ENCODE results near the gene HECTD4.
"Not testable (repeated sequence)": the region's sequence is repeated elsewhere in the genome, so short reads cannot be mapped to it uniquely, and the experiment has no call there.

The HECTD4 gene

GRCh38 chr12:112354399-112354798 is 27.8 kb downstream of the HECTD4 start:
- no peak for DNase-seq (ENCODE audit: low read depth)

DNA sequence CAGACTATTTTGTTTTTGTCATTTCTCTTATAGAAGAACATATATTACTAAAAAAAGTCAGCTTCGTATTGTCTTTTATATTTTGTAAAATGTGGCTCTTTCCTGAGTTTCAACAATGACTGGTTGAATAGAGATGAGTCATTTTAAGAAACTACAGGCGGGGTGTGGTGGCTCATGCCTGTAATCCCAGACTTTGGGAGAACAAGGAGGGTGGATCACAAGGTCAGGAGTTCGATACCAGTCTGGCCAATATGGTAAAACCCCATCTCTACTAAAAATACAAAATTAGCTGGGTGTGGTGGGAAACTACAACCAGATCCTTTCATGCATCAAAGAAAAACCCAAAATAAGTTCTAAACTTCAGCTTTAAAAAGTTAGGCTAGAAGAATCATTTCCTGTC is 28.8 kb downstream of the HECTD4 start:
- no peak for DNase-seq (ENCODE audit: low read depth)

- DNase-seq (ENCODE audit: low read depth) = no peak
These were observed 29.3 kb downstream of the HECTD4 start for GRCh38 chr12:112352921-112353320.

- no peak for DNase-seq (ENCODE audit: low read depth)
These were observed 31.3 kb downstream of the HECTD4 start for GRCh38 chr12:112350593-112351592.

DNA sequence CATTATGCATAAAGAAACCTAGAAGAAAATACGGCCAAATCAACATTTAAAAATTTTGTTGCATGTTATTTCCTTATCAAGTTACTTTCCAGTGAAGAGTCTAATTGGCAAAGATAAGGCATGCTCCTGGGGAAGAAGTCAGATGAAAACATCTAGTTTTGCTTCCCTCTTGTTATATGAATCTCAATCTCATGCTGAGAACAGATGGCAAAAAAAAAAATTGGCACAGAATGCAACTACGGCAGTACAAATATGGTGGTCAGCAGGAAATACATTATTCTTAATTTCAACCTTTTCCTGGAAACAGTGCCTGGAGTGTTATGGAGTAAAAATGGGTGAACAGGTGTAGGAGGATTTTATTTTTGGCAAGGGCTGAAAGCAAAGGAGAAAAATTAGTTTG is 32.8 kb downstream of the HECTD4 start:
- no peak for DNase-seq (ENCODE audit: low read depth)

DNA sequence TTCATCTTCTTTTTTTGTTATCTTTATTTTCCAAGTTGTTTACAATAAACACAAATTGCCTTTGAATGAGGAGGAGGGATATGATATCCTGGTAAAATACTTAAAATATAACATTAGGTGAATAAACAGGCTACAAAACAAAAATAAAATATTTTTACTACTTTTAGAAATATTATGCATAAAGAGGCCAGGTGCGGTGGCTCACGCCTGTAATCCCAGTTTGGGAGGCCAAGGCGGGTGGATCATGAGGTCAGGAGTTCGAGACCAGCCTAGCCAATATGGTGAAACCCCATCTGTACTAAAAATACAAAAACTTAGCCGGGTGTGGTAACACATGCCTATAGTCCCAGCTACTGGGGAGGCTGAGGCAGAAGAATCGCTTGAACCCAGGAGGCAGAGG is 33.3 kb downstream of the HECTD4 start:
- DNase-seq (ENCODE audit: low read depth) = not testable (repeated sequence)

DNA sequence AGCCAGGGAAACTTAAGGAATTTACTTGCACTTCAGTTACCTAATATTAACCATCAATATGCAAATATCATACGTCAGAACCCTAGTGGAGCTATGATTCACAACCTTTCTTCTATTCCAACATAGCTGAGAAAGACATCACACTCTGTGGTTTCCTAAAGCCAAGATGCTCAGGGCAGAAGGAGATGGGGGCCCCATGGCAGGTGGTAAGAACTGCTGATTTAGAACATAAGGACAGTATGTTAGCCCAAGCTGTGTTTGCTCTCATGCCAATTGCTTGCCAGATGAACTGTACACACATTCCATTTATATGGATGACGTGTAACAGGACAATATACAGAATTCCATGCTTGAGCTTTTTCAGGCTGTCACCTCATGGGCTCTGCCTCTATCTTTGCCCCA is 34.6 kb downstream of the HECTD4 start:
- no peak for DNase-seq (ENCODE audit: low read depth)

- DNase-seq (ENCODE audit: low read depth) = no peak
These were observed 36.0 kb downstream of the HECTD4 start for GRCh38 chr12:112346194-112346593.

DNA sequence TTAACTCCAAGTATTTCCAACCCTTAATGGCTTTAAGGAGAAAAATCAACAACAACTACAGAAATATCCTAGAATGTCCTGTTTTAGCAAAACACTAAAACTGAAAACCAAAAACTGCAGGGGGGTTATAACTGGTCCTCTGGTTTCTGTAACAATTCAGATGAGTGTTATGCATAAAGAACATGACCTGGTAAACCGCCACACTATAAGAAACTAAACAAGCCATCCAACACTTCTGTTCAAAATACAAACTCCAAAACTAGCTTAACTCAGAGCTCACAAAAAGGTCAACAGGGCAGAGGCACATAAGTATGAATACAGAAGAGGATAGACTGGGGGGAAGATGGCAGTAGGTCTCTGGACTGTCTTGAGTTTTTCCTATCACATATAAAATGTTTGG is 38.0 kb downstream of the HECTD4 start:
- DNase-seq (ENCODE audit: low read depth) = no peak

DNA sequence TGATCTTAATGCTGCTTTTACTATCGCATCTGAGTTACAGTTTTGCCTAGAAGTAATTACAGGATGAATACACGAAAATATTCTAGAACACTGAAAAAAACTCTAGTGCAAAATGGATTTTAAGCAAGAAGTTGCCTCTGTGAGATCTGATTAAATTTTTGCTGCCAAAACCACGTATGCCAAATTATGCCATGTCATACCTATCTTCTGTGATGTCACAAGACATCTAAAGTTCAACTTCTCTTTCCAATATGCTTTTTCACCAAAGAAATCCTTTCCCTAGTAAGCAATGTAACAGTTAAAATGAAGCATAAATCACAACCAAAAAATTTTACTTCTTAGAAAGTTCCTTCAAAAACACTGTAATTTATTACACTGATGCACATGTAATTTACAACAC is 39.6 kb downstream of the HECTD4 start:
- no peak for DNase-seq (ENCODE audit: low read depth)

DNA sequence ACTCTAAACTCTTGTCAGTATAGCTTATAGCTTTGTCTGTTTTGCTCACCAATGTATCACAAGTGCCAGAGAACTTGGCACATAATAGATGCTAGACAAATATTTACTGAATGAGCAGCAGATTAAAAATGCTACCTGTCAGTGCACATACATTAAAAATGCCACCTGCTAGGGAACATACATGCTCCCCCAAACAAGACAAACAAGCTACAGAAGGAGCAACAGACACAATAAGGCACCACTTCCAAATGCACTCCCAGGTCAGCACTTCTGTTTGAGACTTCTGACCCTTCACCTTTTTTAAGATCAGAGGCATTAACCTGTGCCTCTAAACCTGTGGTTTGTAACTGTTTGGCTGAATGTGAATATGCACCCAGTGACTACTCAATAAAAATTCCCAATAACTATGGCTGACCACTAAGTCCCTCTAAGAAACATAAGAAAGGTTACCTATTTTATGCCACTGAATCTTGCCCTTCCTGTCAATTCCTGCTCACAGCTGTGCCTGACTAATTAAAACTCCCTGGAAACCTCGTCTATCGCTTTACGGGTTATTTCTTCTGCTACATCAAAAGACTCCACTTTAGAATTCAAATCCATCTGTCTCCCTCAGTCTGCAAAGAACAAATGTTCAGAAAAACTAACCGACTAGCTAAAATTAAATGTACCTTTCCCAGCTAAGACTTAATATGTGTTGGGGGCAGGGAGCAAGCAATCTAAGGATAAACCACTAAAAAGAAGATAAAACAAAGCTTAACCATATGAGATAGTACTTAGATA is 41.0 kb downstream of the HECTD4 start:
- no peak for DNase-seq (ENCODE audit: low read depth)

- no peak for DNase-seq (ENCODE audit: low read depth)
These were observed 42.0 kb downstream of the HECTD4 start for GRCh38 chr12:112340230-112340629.

- not testable (repeated sequence) for DNase-seq (ENCODE audit: low read depth)
These were observed 47.2 kb downstream of the HECTD4 start for GRCh38 chr12:112334999-112335398.

- DNase-seq (ENCODE audit: low read depth) = no peak
These were observed 49.2 kb downstream of the HECTD4 start for GRCh38 chr12:112333019-112333418.

- DNase-seq (ENCODE audit: low read depth) = no peak
These were observed 50.3 kb downstream of the HECTD4 start for GRCh38 chr12:112331886-112332285.

DNA sequence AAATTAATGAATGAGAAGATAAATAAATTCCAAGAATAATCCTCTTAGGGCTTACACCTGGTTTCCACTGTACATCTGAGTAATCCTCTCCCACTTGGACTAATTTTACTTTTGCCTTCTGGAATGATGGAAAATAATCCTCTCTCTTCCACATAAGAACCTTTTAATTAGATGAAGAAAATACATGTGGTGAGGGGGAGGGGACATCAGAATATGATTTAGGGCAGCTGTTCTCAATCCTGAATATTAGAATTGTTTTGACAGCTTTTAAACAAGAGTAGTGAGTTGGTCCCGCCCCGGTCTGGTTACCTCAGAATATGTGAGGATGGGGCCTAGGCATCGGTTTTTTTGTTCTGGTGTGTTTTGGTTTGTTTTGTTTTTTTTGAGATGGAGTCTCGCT is 51.5 kb downstream of the HECTD4 start:
- DNase-seq (ENCODE audit: low read depth) = no peak

- no peak for DNase-seq (ENCODE audit: low read depth)
These were observed 53.6 kb downstream of the HECTD4 start for GRCh38 chr12:112328456-112329124.

DNA sequence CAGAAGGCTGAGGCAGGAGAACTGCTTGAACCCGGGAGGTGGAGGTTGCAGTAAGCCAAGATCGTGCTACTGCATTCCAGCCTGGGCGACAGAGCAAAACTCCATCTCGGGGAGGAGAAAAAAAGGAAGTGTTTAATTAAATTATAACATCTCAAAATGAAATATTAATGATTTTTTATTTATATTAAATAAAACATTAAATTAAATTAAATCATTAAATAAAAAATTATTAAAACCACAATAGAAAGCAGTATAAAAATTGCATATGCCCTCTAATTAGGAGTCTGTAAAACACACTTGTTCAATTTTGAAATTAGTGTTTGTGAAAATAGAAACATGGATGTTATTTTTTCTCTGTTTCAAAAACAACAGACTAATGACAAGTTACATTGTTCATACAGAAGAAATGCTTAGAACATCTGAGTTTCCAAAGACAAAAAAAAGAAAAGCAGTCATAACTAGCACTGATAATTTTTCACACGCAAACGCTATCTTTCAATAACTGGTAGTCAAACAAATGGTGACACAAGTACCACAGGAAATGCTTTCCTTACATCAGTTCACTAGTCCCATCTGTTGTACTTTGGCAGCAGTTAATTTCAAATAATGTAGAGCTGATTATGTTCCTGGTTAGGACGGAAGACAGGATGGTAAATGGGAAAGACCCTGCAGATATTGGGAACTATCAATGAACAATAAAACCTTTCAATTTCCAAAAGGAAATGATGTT is 54.9 kb downstream of the HECTD4 start:
- no peak for DNase-seq (ENCODE audit: low read depth)

DNA sequence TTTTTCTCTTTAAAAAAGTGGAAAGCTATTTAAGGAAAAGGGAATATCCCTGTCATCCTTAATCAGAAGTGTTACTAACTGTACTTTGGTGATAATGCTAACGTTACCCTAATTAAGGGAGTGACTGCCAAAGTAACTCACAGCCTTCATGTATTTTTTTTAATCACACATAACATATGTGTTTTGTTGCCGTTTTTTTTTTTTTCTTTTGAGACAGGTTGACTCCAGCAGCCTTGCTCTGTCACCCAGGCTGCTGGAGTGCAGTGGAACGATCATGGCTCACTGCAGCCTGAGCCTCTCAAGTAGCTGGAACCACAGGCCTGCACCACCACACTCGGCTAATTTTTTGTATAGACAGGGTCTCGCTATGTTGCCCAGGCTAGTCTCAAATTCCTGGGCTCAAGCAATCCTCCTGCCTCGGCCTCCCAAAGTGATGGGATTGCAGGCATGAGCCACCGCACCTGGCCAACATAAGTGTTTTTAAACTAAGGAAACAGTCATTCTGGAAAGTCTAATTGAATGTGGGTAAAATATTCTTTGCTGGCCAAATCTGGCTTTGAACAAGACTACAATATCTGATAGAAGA is 56.5 kb downstream of the HECTD4 start:
- DNase-seq (ENCODE audit: low read depth) = no peak

GRCh38 chr12:112325157-112325556 is 57.1 kb downstream of the HECTD4 start:
- DNase-seq (ENCODE audit: low read depth) = no peak

- no peak for DNase-seq (ENCODE audit: low read depth)
These were observed 59.2 kb downstream of the HECTD4 start for GRCh38 chr12:112322882-112323547.
